Neural progenitor cell (in vitro differentiated cells): Measurements from ENCODE around the gene MAGI2. TPM values are rescaled to one million over a fixed set of nuclear protein-coding genes. Genes with fewer than 3 reads are reported as not detected.

ENCODE experiments used
- DNase-seq: peaks from one replicate; pipeline ENCODE4 v3.0.0-alpha.2; 2016; ENCODE audit warnings: low spot score
- H2AFZ ChIP-seq: fragments of 200-600 bp; sonication (generic); replicated peaks from 2 replicates; pipeline ENCODE4 v1.6.1; 2016; ENCODE audit warnings: antibody characterized with exemption
- H3F3A ChIP-seq: fragments of 200-600 bp; sonication (generic); 2 replicates; pipeline ENCODE4 v1.6.1; 2016; ENCODE audit warnings: antibody characterized with exemption, low read depth
- H3K27ac ChIP-seq: fragments of 200-600 bp; sonication (generic); 2 replicates; pipeline ENCODE4 v1.5.1; 2016; ENCODE audit warnings: mild to moderate bottlenecking
- H3K27me3 ChIP-seq: fragments of 200-600 bp; sonication (generic); 2 replicates; pipeline ENCODE4 v1.6.1; 2016; ENCODE audit warnings: mild to moderate bottlenecking, moderate library complexity
- H3K36me3 ChIP-seq: fragments of 200-600 bp; sonication (generic); 2 replicates; pipeline ENCODE4 v1.5.1; 2016
- H3K4me1 ChIP-seq: fragments of 200-600 bp; sonication (generic); 2 replicates; pipeline ENCODE4 v1.6.1; 2016; ENCODE audit warnings: mixed run types
- H3K4me2 ChIP-seq: fragments of 200-600 bp; sonication (generic); 2 replicates; pipeline ENCODE4 v1.6.1; 2016
- H3K4me3 ChIP-seq: fragments of 200-600 bp; sonication (generic); 2 replicates; pipeline ENCODE4 v1.5.1; 2016
- H3K79me2 ChIP-seq: fragments of 200-600 bp; sonication (generic); 2 replicates; pipeline ENCODE4 v1.6.1; 2016; ENCODE audit warnings: low read depth
- H3K9ac ChIP-seq: fragments of 200-600 bp; sonication (generic); 2 replicates; pipeline ENCODE4 v1.6.1; 2016
- H3K9me3 ChIP-seq: fragments of 200-600 bp; sonication (generic); 2 replicates; pipeline ENCODE4 v1.5.1; 2016; ENCODE audit warnings: low read depth
- H4K20me1 ChIP-seq: fragments of 200-600 bp; sonication (generic); 2 replicates; pipeline ENCODE4 v1.6.1; 2016; ENCODE audit warnings: low read depth
- H3K27ac Mint-ChIP-seq: 3 replicates; pipeline ENCODE4 v1.8.0; 2021; ENCODE audit warnings: mixed read lengths
- H3K27me3 Mint-ChIP-seq: 2 replicates; pipeline ENCODE4 v1.8.0; 2022; ENCODE audit warnings: low read depth, mild to moderate bottlenecking, inconsistent platforms, moderate library complexity, mixed read lengths; ENCODE audit not compliant: insufficient read depth
- H3K36me3 Mint-ChIP-seq: 3 replicates; pipeline ENCODE4 v1.8.0; 2021; ENCODE audit warnings: mixed read lengths
- H3K4me1 Mint-ChIP-seq: 3 replicates; pipeline ENCODE4 v1.8.0; 2021; ENCODE audit warnings: mixed read lengths
- H3K4me3 Mint-ChIP-seq: 3 replicates; pipeline ENCODE4 v1.8.0; 2021; ENCODE audit warnings: mild to moderate bottlenecking, moderate library complexity, mixed read lengths
- H3K9me3 Mint-ChIP-seq: 3 replicates; pipeline ENCODE4 v1.8.0; 2020; ENCODE audit warnings: mixed read lengths
- EZH2 ChIP-seq: fragments of 200-600 bp; sonication (generic); IDR thresholded peaks from 2 replicates; pipeline ENCODE4 v1.6.1; 2017; ENCODE audit warnings: antibody characterized with exemption, mild to moderate bottlenecking, moderate library complexity
- EZH2phosphoT487 ChIP-seq: fragments of 200-600 bp; sonication (generic); IDR thresholded peaks from 2 replicates; pipeline ENCODE4 v1.6.1; 2017; ENCODE audit warnings: antibody characterized with exemption
- total RNA-seq: library from RNA; depleted of rRNA; stranded (reverse); fragments of >200 nt; gene quantifications from 2 replicates; pipeline ENCODE4 v1.2.3, GENCODE V29; 2015; ENCODE audit warnings: low replicate concordance
- TF ChIP-seq, protein P1 (sequence below): fragments of 200-600 bp; sonication (generic); IDR thresholded peaks from 2 replicates; pipeline ENCODE4 v1.5.1; 2017; ENCODE audit warnings: antibody characterized with exemption, mild to moderate bottlenecking

MAGI2 gene
- total RNA-seq, 1 donor from 2014 or later = 5.8 TPM

DNA sequence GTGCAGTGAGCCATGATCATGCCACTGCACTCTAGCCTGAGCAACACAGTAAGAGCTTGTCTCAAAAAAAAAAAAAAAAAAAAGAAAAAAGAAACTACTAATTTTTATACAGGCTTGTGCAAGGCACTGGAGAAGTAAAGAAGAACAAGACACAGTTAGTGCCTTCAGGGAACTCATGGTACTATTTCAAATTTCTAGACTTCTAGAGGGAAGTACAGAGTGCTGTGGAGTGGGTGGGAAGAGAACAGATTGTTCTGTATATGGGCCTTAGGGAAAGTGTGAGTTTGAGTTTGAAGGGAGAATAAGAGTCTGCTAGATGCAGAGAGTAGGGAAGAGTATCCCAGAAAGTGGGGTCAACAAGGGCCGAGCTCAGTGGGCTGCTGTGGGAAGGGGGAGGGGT, 1420.1 kb downstream of the MAGI2 start:
- no peaks in the 10 kb centered on the region for H3K36me3 ChIP-seq
- no peaks in the 10 kb centered on the region for H4K20me1 ChIP-seq
- Mint-ChIP-seq H3K27me3 (peaks cover 6% of the 10 kb centered on the region), H3K4me1 (peaks cover 14% of the 10 kb centered on the region), H3K36me3 (no peaks in the 10 kb centered on the region), H3K9me3 (no peaks in the 10 kb centered on the region), H3K4me3 (no peak overlapping the region), H3K27ac (no peak overlapping the region)
- no peak overlapping the region for H3K27ac ChIP-seq
- no peak overlapping the region for H3K9ac ChIP-seq
- H3K4me3 ChIP-seq = no peak overlapping the region
- H3K27me3 ChIP-seq = no peaks in the 10 kb centered on the region
- TF ChIP-seq EZH2 = no peak
- TF ChIP-seq, protein P1, sequence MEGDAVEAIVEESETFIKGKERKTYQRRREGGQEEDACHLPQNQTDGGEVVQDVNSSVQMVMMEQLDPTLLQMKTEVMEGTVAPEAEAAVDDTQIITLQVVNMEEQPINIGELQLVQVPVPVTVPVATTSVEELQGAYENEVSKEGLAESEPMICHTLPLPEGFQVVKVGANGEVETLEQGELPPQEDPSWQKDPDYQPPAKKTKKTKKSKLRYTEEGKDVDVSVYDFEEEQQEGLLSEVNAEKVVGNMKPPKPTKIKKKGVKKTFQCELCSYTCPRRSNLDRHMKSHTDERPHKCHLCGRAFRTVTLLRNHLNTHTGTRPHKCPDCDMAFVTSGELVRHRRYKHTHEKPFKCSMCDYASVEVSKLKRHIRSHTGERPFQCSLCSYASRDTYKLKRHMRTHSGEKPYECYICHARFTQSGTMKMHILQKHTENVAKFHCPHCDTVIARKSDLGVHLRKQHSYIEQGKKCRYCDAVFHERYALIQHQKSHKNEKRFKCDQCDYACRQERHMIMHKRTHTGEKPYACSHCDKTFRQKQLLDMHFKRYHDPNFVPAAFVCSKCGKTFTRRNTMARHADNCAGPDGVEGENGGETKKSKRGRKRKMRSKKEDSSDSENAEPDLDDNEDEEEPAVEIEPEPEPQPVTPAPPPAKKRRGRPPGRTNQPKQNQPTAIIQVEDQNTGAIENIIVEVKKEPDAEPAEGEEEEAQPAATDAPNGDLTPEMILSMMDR = no peak
- TF ChIP-seq EZH2phosphoT487 = no peak
- H3K79me2 ChIP-seq = no peaks in the 10 kb centered on the region
- DNase-seq = no peak
- no peaks in the 10 kb centered on the region for H3K9me3 ChIP-seq
- peaks cover 9% of the 10 kb centered on the region for H3K4me1 ChIP-seq
- no peaks in the 10 kb centered on the region for H3F3A ChIP-seq
- H3K4me2 ChIP-seq = no peak overlapping the region
- H2AFZ ChIP-seq = no peak overlapping the region

DNA sequence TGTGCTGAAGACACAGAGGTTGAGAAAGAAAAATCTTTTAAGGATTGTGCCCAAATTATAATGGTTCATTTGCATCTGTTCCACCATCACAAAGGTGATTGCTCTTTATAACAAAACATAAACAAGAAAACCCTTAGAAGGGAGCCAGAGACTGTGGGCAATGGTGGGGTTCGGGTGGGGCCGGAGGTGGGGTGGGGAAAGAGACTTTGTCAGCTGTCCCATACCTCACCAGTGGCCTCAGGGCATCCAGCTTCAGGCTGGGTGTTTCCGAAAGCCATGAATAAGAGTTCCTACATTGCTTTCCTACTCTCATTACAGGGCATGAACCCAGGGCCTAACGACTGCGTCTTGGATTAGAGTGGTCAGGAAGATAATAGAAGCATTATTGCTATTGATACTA, 1427.0 kb downstream of the MAGI2 start:
- Mint-ChIP-seq H3K27me3 (peaks cover 2% of the 10 kb centered on the region), H3K9me3 (no peaks in the 10 kb centered on the region), H3K4me1 (no peaks in the 10 kb centered on the region), H3K36me3 (no peaks in the 10 kb centered on the region), H3K4me3 (no peak overlapping the region), H3K27ac (no peak overlapping the region)
- Histone ChIP-seq H3K9ac (no peak overlapping the region), H3F3A (no peaks in the 10 kb centered on the region), H3K4me3 (no peak overlapping the region), H4K20me1 (no peaks in the 10 kb centered on the region), H3K9me3 (no peaks in the 10 kb centered on the region), H3K4me1 (no peaks in the 10 kb centered on the region), H3K4me2 (no peak overlapping the region), H2AFZ (no peak overlapping the region), H3K36me3 (no peaks in the 10 kb centered on the region), H3K27me3 (no peaks in the 10 kb centered on the region), H3K79me2 (no peaks in the 10 kb centered on the region), H3K27ac (no peak overlapping the region)
- no peak for DNase-seq
- TF ChIP-seq, protein P1 = no peak
- TF ChIP-seq EZH2 (no peak), EZH2phosphoT487 (no peak)

DNA sequence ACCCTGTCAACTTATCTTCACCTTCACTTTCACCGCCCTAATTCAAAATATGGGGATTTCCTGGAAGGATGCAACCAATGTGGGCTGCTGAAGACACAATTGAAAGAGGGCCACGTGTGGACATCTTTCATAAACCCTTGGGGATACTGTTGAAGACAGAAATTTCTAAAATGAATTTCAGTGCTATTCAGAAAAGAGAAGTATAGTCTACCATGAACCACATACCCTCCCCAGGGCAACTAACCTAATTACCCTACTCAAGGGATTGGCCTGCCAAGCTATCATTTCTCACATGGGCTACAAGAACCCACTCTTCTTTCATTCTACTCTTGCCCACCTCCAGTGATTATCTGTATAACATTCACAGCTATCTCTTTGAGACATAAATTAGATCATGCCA, 1428.9 kb downstream of the MAGI2 start:
- no peak overlapping the region for H3K4me3 Mint-ChIP-seq
- peaks cover 11% of the 10 kb centered on the region for H3F3A ChIP-seq
- no peaks in the 10 kb centered on the region for H3K9me3 Mint-ChIP-seq
- H3K27ac Mint-ChIP-seq = no peak overlapping the region
- H3K9me3 ChIP-seq = no peaks in the 10 kb centered on the region
- DNase-seq = no peak
- H3K79me2 ChIP-seq = no peaks in the 10 kb centered on the region
- H3K4me2 ChIP-seq = no peak overlapping the region
- H3K4me1 Mint-ChIP-seq = peaks cover 10% of the 10 kb centered on the region
- H3K27me3 ChIP-seq = no peaks in the 10 kb centered on the region
- no peak overlapping the region for H3K4me3 ChIP-seq
- TF ChIP-seq EZH2 (no peak), EZH2phosphoT487 (no peak)
- TF ChIP-seq, protein P1 = no peak
- H4K20me1 ChIP-seq = no peaks in the 10 kb centered on the region
- H3K36me3 Mint-ChIP-seq = no peaks in the 10 kb centered on the region
- H3K27ac ChIP-seq = no peak overlapping the region
- H3K4me1 ChIP-seq = no peaks in the 10 kb centered on the region
- H3K9ac ChIP-seq = no peak overlapping the region
- H3K36me3 ChIP-seq = no peaks in the 10 kb centered on the region
- H3K27me3 Mint-ChIP-seq = peaks cover 5% of the 10 kb centered on the region
- H2AFZ ChIP-seq = no peak overlapping the region

DNA sequence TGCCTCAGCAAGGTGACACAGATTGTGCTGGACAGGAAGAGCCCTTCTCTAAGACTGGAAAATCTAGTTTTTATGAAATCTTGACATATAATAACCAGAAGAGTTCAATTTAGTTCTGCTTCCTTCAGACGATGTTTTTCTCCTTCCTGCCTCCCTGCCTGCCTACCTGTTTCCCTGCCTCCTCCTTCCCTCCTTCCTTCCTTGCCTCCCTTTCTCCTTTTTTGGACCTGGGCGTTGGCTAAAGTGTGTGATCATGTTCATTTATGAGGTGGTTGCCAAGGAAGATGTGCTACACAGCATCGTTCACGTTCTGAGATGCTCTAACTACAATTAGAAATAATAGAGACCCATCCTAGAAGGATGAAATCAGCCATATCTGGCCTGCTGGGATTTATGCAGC, 1430.3 kb downstream of the MAGI2 start:
- H3K36me3 ChIP-seq = no peaks in the 10 kb centered on the region
- H3K4me1 ChIP-seq = peaks cover 9% of the 10 kb centered on the region
- H3K4me3 ChIP-seq = no peak overlapping the region
- Mint-ChIP-seq H3K27me3 (peaks cover 5% of the 10 kb centered on the region), H3K36me3 (no peaks in the 10 kb centered on the region), H3K4me1 (peaks cover 19% of the 10 kb centered on the region), H3K4me3 (no peak overlapping the region), H3K9me3 (no peaks in the 10 kb centered on the region), H3K27ac (no peak overlapping the region)
- peaks cover 9% of the 10 kb centered on the region for H3K27me3 ChIP-seq
- H3K79me2 ChIP-seq = no peaks in the 10 kb centered on the region
- TF ChIP-seq, protein P1 = no peak
- TF ChIP-seq EZH2 (no peak), EZH2phosphoT487 (no peak)
- no peaks in the 10 kb centered on the region for H3K9me3 ChIP-seq
- H3F3A ChIP-seq = peaks cover 20% of the 10 kb centered on the region
- H3K4me2 ChIP-seq = no peak overlapping the region
- no peak overlapping the region for H3K27ac ChIP-seq
- H3K9ac ChIP-seq = no peak overlapping the region
- H4K20me1 ChIP-seq = no peaks in the 10 kb centered on the region
- H2AFZ ChIP-seq = no peak overlapping the region
- no peak for DNase-seq
